Measurements from ENCODE around the gene NCAPD2.

The NCAPD2 gene

GRCh38 chr12:6493497-6494257 lies at the start of gene NCAPD2:
Gene NCAPD2, plus strand, starts transcription at chr12:6494102. Its CDS starts 997 bp downstream, at chr12:6495099.
- peak; percentile 92 for DNase-seq

DNA sequence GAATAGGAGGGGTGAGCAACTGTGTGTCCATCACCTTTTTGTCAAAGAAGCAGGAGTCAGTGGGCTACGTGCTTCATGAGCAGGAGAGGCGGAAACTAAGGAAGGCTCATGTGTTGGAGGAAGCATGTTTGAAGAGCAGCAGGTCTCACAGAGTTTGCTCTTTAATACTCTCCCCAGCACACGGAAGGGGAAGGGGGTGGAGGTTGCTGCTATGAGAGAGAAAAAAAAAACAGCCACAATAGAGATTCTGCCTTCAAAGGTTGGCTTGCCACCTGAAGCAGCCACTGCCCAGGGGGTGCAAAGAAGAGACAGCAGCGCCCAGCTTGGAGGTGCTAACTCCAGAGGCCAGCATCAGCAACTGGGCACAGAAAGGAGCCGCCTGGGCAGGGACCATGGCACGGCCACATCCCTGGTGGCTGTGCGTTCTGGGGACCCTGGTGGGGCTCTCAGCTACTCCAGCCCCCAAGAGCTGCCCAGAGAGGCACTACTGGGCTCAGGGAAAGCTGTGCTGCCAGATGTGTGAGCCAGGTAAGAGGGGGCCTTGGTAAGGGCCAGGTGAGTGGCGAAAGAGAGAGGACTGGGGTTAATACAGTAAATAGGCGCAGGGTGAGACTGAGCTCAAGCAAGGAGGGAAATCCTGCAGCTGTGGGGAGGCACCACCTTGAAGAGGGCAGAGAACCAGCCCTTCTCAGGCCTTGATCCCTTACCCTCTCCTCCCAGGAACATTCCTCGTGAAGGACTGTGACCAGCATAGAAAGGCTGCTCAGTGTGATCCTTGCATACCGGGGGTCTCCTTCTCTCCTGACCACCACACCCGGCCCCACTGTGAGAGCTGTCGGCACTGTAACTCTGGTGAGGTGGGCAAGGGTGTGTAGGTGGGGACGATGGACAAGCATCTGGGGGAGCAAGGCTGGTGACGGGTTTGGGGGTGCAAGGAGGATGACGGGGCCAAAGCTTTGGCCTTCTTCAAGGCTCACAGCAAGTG lies 48.9 kb upstream of the NCAPD2 start, which contains the start of gene CD27:
Gene CD27 (plus strand): TSS at position 252 of the 985 bp plus-strand sequence. CDS start 141 bp downstream, at position 393.
- no peak for DNase-seq

GRCh38 chr12:6450091-6450868 lies 43.6 kb upstream of the NCAPD2 start:
- no peak for DNase-seq

DNA sequence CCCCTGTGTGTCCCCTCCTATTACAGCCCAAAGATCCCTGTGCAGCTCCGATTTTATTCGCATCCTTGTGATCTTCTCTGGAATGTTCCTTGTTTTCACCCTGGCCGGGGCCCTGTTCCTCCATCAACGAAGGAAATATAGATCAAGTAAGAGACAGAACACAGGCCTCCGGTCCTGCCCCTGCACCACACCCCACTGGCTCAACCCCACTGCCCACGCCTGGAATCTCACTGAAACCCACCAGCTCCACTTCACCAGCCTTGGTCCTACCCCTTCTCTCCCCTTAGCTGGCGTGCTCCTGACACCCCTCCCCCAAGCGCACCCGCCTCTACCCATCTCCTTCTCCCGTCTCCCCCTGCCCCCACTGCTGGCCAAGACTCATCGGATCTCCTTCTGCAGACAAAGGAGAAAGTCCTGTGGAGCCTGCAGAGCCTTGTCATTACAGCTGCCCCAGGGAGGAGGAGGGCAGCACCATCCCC lies 43.0 kb upstream of the NCAPD2 start:
- no peak for DNase-seq

GRCh38 chr12:6451348-6452244 lies 42.3 kb upstream of the NCAPD2 start, which contains the start of gene TAPBPL:
Gene TAPBPL, plus strand, starts transcription at chr12:6452042. Its CDS starts 207 bp downstream, at chr12:6452249.
- DNase-seq = peak; percentile 67

DNA sequence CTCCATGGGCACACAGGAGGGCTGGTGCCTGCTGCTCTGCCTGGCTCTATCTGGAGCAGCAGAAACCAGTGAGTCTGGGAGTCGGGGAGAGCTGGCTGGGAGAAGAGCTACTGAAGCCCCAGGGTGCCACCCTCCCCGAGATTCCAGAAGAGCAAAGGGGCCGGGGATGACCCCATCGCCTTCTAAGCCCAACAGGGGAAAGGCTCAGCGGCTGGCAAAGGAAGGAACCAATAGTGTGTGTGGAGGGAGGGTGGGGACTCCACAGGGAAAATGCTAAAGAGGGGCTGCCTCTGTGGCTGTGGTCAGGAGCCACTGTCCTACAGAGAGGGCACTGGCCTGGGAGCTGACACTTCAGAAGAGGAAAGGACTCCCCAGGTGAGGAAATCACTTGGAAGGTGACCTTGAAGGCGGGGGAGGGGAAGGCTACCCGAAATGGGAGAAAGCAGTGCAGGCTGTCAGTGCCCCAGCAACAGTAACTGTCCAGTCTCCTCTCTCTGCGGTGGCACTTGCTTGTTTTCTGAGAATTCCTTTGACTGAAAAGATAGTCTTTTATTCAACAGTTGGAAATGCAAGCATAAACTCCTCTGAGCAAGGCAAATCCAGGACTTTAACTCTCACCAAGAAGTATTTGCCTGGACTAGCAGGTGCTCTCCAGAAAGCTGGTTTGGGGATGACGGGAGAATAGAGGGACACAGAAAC lies 41.5 kb upstream of the NCAPD2 start:
- no peak for DNase-seq

DNA sequence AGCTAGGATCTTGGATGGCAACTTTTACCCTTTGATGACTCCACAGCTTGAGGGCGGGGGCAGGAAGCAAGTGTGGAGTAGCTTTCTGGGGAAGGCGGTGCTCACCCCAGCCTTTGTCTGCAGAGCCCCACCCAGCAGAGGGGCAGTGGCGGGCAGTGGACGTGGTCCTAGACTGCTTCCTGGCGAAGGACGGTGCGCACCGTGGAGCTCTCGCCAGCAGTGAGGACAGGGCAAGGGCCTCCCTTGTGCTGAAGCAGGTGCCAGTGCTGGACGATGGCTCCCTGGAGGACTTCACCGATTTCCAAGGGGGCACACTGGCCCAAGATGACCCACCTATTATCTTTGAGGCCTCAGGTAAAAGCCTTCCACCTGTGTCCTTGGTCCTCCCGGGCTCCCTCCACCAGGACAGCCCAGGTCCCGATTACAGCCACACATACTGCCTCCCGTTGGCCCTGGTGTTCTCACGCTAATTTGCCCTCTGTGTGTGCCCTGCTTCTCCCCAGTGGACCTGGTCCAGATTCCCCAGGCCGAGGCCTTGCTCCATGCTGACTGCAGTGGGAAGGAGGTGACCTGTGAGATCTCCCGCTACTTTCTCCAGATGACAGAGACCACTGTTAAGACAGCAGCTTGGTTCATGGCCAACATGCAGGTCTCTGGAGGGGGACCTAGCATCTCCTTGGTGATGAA lies 40.8 kb upstream of the NCAPD2 start:
- DNase-seq = no peak

DNA sequence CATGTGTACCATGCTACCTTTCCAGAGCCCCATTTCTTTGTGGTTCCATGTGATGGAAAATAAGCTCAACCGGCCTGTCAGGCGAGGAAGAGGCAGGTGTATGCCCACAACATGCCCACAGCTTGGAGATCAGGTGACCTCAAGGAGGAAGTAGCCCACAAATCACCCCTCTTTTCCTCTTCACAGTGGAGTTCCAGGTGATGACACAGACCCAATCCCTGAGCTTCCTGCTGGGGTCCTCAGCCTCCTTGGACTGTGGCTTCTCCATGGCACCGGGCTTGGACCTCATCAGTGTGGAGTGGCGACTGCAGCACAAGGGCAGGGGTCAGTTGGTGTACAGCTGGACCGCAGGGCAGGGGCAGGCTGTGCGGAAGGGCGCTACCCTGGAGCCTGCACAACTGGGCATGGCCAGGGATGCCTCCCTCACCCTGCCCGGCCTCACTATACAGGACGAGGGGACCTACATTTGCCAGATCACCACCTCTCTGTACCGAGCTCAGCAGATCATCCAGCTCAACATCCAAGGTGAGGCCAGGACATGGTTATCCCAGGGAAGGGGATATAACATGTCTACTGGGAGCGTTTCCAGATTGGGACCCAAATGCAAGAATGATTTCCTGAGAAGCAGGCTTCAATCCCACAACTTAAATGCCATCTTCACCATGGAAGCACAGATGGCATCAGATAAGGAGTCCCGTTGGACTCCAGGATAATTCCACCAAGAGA lies 36.5 kb upstream of the NCAPD2 start:
- DNase-seq = no peak

DNA sequence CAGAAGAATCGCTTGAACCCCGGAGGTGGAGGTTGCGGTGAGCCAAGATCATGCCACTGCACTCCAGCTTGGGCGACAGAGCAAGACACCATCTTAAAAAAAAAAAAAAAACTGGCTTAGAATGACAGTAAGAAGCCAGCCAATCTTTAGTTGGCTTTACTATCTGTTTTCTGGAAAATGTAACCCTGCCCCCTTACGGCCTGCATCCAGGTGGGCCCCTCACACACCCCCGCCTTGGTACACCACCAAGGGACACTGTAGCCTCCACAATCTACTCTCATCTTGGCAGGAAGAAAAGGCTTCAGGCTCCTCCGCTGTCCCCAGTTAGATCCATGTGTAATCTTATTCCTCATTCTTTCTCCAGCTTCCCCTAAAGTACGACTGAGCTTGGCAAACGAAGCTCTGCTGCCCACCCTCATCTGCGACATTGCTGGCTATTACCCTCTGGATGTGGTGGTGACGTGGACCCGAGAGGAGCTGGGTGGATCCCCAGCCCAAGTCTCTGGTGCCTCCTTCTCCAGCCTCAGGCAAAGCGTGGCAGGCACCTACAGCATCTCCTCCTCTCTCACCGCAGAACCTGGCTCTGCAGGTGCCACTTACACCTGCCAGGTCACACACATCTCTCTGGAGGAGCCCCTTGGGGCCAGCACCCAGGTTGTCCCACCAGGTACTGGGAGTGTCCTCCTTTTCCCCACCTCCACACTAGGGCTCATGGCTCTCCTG lies 35.5 kb upstream of the NCAPD2 start:
- no peak for DNase-seq

GRCh38 chr12:6459004-6459337 lies 34.9 kb upstream of the NCAPD2 start:
- DNase-seq = no peak

GRCh38 chr12:6460751-6461371 lies 33.0 kb upstream of the NCAPD2 start:
- DNase-seq = no peak

DNA sequence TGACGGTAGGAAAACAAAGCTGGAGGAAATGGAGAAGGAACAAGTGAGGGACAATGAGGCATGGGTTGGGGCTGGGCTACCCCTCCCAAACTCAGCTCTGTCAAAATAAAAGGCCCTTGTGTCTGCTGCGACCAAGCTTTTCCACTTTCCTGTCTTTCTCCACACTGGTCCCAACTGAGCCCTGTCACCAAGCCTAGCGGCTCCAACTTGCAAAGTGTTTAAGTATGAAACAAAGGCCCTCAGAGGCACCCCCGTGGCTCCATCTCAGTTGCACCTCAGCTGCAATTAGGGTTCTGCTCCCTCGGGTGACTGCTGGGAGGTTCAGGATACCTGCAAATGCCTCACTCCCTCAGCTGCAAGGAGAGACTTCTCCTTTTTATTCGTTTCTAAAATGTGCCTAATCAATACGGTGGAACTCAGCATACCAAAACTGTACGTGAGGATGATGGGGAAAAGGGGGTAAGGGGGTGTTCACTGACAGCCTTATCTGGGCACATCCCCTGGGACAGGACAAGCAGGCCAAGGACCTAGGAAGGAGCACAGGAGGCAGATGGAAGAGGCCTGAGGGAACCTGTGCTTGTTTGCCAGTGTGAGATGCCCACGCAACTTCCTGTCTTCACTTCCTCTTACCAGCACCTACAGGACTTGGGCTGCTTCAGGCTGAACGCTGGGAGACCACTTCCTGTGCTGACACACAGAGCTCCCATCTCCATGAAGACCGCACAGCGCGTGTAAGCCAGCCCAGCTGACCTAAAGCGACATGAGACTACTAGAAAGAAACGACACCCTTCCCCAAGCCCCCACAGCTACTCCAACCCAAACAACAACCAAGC lies 32.3 kb upstream of the NCAPD2 start:
- DNase-seq = peak; percentile 75

- no peak for DNase-seq
Measured at GRCh38 chr12:6462234-6462995, 31.5 kb upstream of the NCAPD2 start.

DNA sequence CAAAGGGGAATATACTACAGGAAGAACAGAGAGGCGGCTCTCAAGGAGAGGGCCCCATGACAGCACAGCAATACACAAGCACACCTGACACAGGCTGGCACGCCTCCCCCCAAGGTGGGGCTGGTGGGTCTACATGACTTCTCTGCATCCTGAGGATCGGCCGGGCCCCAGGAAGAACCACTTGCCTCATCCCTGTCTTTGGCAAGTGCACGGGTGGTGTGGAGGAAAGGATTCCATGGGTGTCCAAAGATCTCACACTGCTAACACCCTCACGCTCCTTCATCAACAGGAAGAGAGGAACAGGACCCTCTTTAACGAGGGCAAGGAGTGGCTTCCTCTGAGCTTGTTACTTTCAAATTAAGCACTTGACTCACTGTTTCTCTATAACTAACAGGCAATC lies 30.7 kb upstream of the NCAPD2 start:
- no peak for DNase-seq

GRCh38 chr12:6463858-6464257 lies 30.0 kb upstream of the NCAPD2 start:
- no peak for DNase-seq

GRCh38 chr12:6464531-6464930 lies 29.4 kb upstream of the NCAPD2 start:
- no peak for DNase-seq
